NB4 (cell line): ENCODE measurements around the gene CDK14.

ENCODE experiments used
- DNase-seq: peaks from one replicate; pipeline ENCODE4 v3.0.0; 2010; ENCODE audit warnings: low read depth
- H3K4me3 ChIP-seq: one replicate; pipeline ENCODE4 v1.5.1; 2011; ENCODE audit warnings: mild to moderate bottlenecking, low read depth, low read length, moderate library complexity
- MAX ChIP-seq: IDR thresholded peaks from 2 replicates; pipeline ENCODE4 v1.6.1; 2011; ENCODE audit warnings: low read depth, low read length
- MYC ChIP-seq: IDR thresholded peaks from 2 replicates; pipeline ENCODE4 v1.6.1; 2011; ENCODE audit warnings: low read depth, low read length
- POLR2A ChIP-seq: IDR thresholded peaks from 2 replicates; pipeline ENCODE4 v1.6.1; 2011; ENCODE audit warnings: mild to moderate bottlenecking; ENCODE audit not compliant: insufficient read length; ENCODE audit errors: extremely low read depth
- TF ChIP-seq, protein P1 (sequence below): IDR thresholded peaks from one replicate; pipeline ENCODE4 v1.5.1; 2012; ENCODE audit warnings: low read depth, low read length

Gene CDK14

DNA sequence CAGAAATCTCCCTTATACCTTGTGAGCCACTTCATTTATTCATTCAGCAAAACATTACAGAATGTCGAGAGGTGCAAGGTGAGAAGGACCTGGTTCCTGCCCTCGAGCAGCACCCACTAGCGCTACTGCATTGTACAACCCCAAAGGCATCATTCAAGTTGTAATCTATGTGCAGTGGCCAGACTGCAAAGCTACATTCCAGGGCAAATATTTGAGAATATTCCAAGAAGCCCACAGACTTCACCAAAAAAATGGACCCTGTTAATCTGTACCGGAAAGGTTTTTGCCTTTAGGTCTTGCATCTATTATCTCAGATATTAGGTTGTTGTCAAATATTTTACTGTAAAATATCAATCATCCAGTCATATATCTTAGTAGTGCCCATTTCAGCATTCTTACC is 372.8 kb downstream of the CDK14 start:
- no peak for DNase-seq
- TF ChIP-seq MAX: no peak
- TF ChIP-seq MYC: no peak
- TF ChIP-seq, protein P1, sequence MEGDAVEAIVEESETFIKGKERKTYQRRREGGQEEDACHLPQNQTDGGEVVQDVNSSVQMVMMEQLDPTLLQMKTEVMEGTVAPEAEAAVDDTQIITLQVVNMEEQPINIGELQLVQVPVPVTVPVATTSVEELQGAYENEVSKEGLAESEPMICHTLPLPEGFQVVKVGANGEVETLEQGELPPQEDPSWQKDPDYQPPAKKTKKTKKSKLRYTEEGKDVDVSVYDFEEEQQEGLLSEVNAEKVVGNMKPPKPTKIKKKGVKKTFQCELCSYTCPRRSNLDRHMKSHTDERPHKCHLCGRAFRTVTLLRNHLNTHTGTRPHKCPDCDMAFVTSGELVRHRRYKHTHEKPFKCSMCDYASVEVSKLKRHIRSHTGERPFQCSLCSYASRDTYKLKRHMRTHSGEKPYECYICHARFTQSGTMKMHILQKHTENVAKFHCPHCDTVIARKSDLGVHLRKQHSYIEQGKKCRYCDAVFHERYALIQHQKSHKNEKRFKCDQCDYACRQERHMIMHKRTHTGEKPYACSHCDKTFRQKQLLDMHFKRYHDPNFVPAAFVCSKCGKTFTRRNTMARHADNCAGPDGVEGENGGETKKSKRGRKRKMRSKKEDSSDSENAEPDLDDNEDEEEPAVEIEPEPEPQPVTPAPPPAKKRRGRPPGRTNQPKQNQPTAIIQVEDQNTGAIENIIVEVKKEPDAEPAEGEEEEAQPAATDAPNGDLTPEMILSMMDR: no peak
- TF ChIP-seq POLR2A: no peak
- H3K4me3 ChIP-seq: no peak overlapping the region

DNA sequence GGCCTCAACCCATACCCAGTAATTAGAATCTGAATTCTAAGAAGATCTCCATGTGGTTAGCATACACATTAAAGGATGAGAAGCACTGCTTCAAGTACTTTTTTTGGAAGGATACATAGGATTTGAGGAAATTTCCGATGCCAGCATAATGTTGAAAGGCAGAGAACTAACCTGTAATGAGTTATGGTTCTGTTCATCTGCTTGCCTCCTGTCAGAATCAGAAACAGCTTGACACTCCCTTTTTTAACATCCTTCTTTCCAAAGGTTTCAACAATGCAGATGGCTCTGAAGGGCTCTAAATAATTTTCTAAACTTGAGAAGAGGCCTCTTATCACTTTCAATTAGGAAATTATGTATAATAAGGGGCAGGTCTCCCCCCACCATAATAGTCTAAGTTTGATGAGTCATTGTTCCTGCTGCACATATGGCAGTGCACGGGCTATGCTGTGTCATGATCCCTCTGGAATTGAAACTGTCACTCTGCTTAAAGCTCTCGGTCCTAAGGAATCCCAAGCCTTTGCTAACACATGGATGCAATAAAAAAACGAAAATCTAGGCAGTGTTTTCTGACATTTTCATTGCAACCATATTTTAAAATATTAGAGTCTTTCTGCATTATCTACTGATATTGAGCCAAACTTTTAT is 376.9 kb downstream of the CDK14 start:
- TF ChIP-seq, protein P1: no peak
- TF ChIP-seq MAX (no peak), POLR2A (no peak)
- H3K4me3 ChIP-seq: no peak overlapping the region
- peak; percentile 11 for DNase-seq

DNA sequence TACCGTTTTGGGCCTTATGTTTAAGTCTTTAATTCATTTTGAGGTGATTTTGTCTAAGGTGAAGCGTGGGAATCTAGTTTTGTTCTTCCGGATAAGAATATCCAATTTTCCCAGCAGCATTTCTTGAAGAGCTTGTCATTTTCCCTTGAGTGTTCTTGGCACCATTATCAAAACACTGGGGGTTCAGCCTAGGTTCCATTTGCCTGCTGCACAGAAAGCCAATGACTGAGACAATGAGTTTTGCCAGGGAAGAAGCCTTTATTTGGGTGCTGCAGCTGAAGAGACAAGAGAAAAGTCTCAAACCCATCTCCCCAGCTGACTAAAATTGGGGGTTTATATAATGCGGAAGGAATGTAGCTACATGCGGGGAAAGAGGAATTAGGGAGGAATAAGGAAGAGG is 380.9 kb downstream of the CDK14 start:
- TF ChIP-seq, protein P1: no peak
- no peak for TF ChIP-seq MYC
- no peak for TF ChIP-seq MAX
- no peak for DNase-seq
- H3K4me3 ChIP-seq: no peak overlapping the region

- DNase-seq: no peak
- no peak overlapping the region for H3K4me3 ChIP-seq
- TF ChIP-seq MAX (no peak), MYC (no peak), POLR2A (no peak)
- TF ChIP-seq, protein P1: no peak
Measured at GRCh38 chr7:90980545-90980944, 384.4 kb downstream of the CDK14 start.

DNA sequence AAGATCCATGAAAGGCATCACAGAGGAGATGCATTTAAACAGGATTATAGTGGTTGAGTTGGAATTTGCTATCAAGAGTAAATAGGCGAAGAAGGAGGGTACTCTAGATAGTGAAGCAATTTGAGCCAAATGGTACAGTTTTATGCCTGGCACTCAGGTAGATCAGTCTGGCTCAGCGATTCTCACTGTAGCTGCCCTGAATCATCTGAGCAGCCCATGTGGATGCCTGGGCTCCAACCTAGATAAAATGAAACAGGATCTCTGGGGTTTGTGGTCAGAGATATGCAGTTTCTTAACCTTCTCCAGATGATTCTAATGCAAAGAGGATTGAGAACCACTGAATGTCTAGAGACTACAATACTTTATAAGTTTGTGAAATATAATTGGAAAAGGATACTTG is 386.1 kb downstream of the CDK14 start:
- DNase-seq: no peak
- TF ChIP-seq, protein P1: no peak
- no peak for TF ChIP-seq MYC
- TF ChIP-seq MAX: no peak
- TF ChIP-seq POLR2A: no peak
- H3K4me3 ChIP-seq: no peak overlapping the region

- no peak for DNase-seq
- H3K4me3 ChIP-seq: no peak overlapping the region
- no peak for TF ChIP-seq MAX
- TF ChIP-seq, protein P1: no peak
- no peak for TF ChIP-seq MYC
- no peak for TF ChIP-seq POLR2A
Measured at GRCh38 chr7:90984692-90985091, 388.6 kb downstream of the CDK14 start.
